GM12878 (cell line): ENCODE data around the gene CLK2. TPM values are rescaled to one million over a fixed set of nuclear protein-coding genes. Genes with fewer than 3 reads are reported as not detected.

ENCODE experiments used
- BHLHE40 ChIP-seq, 2 experiments: fragments of 450-650 bp in 1 of 2; IDR thresholded peaks; 2 replicates each; pipeline ENCODE4 v1.6.1; 2011 to 2017; ENCODE audit warnings: low read depth in 2 of 2, borderline replicate concordance in 1 of 2, improper control_type of control experiment in 1 of 2, low read length in 1 of 2, mild to moderate bottlenecking in 1 of 2
- CBFB ChIP-seq: IDR thresholded peaks from 2 replicates; pipeline ENCODE4 v1.6.1; 2016; ENCODE audit warnings: antibody characterized with exemption, low read depth
- CHD2 ChIP-seq: IDR thresholded peaks from 2 replicates; pipeline ENCODE4 v1.6.1; 2011; ENCODE audit warnings: low read depth, low read length, improper control_type of control experiment, borderline replicate concordance
- CREB1 ChIP-seq: IDR thresholded peaks from 2 replicates; pipeline ENCODE4 v1.6.1; 2012; ENCODE audit warnings: low read depth, mild to moderate bottlenecking, inconsistent platforms
- EGR1 ChIP-seq, 2 experiments: IDR thresholded peaks; 1 replicate in 1 of 2; 2 replicates in 1 of 2; pipeline ENCODE4 v1.6.1; 2011 to 2012; ENCODE audit warnings: low read depth in 2 of 2, low read length in 2 of 2, borderline replicate concordance in 1 of 2, mild to moderate bottlenecking in 1 of 2, moderate library complexity in 1 of 2
- FOS ChIP-seq: IDR thresholded peaks from 3 replicates; pipeline ENCODE4 v1.6.1; 2011; ENCODE audit warnings: borderline replicate concordance; ENCODE audit not compliant: insufficient read length; ENCODE audit errors: extremely low read depth
- GABPA ChIP-seq: IDR thresholded peaks from 2 replicates; pipeline ENCODE4 v1.6.1; 2014; ENCODE audit warnings: antibody characterized with exemption, low read depth, mild to moderate bottlenecking, inconsistent platforms
- HDAC2 ChIP-seq: fragments of 200-600 bp; sonication (generic); IDR thresholded peaks from 2 replicates; pipeline ENCODE4 v1.6.1; 2017
- HDAC6 ChIP-seq: fragments of 200-600 bp; sonication (generic); IDR thresholded peaks from one replicate; pipeline ENCODE4 v1.8.0; 2017; ENCODE audit warnings: antibody characterized with exemption; ENCODE audit not compliant: unreplicated experiment
- IKZF1 ChIP-seq: fragments of 450-650 bp; conservative IDR thresholded peaks from 2 replicates; pipeline ENCODE4 v1.6.1; 2017; ENCODE audit warnings: antibody characterized with exemption, mild to moderate bottlenecking
- NFIC ChIP-seq: IDR thresholded peaks from 2 replicates; pipeline ENCODE4 v1.6.1; 2012; ENCODE audit warnings: low read depth, mild to moderate bottlenecking, inconsistent platforms, low read length, moderate library complexity
- POLR2AphosphoS5 ChIP-seq: IDR thresholded peaks from 2 replicates; pipeline ENCODE4 v1.6.1; 2011; ENCODE audit warnings: mild to moderate bottlenecking, low read length, inconsistent platforms
- RAD51 ChIP-seq: fragments of 450-650 bp; IDR thresholded peaks from 2 replicates; pipeline ENCODE4 v1.6.1; 2016; ENCODE audit warnings: moderate library complexity, mild to moderate bottlenecking, inconsistent platforms
- RCOR1 ChIP-seq: conservative IDR thresholded peaks from 2 replicates; pipeline ENCODE4 v1.6.1; 2012; ENCODE audit warnings: low read depth, low read length, improper control_type of control experiment
- RFX5 ChIP-seq: IDR thresholded peaks from 2 replicates; pipeline ENCODE4 v1.6.1; 2011; ENCODE audit warnings: low read depth, low read length, improper control_type of control experiment
- SIX5 ChIP-seq: IDR thresholded peaks from 2 replicates; pipeline ENCODE4 v1.6.1; 2011; ENCODE audit warnings: mild to moderate bottlenecking, low read depth, low read length, moderate library complexity; ENCODE audit not compliant: severe bottlenecking
- SKIL ChIP-seq: fragments of 450-650 bp; IDR thresholded peaks from 2 replicates; pipeline ENCODE4 v1.6.1; 2017; ENCODE audit warnings: mild to moderate bottlenecking, low read depth, inconsistent platforms; ENCODE audit not compliant: poor library complexity, severe bottlenecking
- SMARCA5 ChIP-seq: fragments of 450-650 bp; IDR thresholded peaks from 2 replicates; pipeline ENCODE4 v1.6.1; 2017; ENCODE audit warnings: mild to moderate bottlenecking
- SP1 ChIP-seq: IDR thresholded peaks from one replicate; pipeline ENCODE4 v1.6.1; 2011; ENCODE audit warnings: low read depth, low read length
- SUPT20H ChIP-seq: IDR thresholded peaks from 2 replicates; pipeline ENCODE4 v1.6.1; 2011; ENCODE audit warnings: low read depth, mild to moderate bottlenecking, low read length, moderate library complexity, borderline replicate concordance; ENCODE audit not compliant: control insufficient read depth
- TAF1 ChIP-seq: IDR thresholded peaks from 2 replicates; pipeline ENCODE4 v1.6.1; 2011; ENCODE audit warnings: mild to moderate bottlenecking, low read depth, low read length, borderline replicate concordance
- YBX1 ChIP-seq: fragments of 450-650 bp; IDR thresholded peaks from 2 replicates; pipeline ENCODE4 v1.6.1; 2016; ENCODE audit warnings: antibody characterized with exemption
- ZBED1 ChIP-seq: IDR thresholded peaks from 2 replicates; pipeline ENCODE4 v1.6.1; 2016; ENCODE audit warnings: borderline replicate concordance
- polyA plus RNA-seq, 11 experiments: library from polyadenylated mRNA; depleted of rRNA in 4 of 11; unstranded in 6 of 11; stranded (reverse) in 5 of 11; fragments of >200 nt; fragmentation: Nextera tagmentation in 4 of 11; fragmentation: Illumina TruSeq in 1 of 11; extraction: Ambion mirVana in 4 of 11; extraction: Trizol in 1 of 11; gene quantifications; 1 replicate in 1 of 11; 2 replicates in 10 of 11; pipeline versions ENCODE4 v1.2.1 to v1.2.3, GENCODE V29; 2011 to 2016; ENCODE audit warnings: inconsistent platforms in 2 of 11, missing spikeins in 2 of 11, low read depth in 1 of 11
- total RNA-seq, 4 experiments: library from RNA; depleted of rRNA in 3 of 4; stranded (reverse); fragments of >200 nt in 3 of 4; fragmentation: Illumina TruSeq in 1 of 4; extraction: Trizol in 1 of 4; gene quantifications; 2 replicates each; pipeline versions ENCODE4 v1.2.1 to v1.2.3, GENCODE V29; 2013 to 2021
- TF ChIP-seq, protein P1 (sequence below): IDR thresholded peaks from 2 replicates; pipeline ENCODE4 v1.6.1; 2012; ENCODE audit warnings: low read depth, low read length, improper control_type of control experiment
- TF ChIP-seq, protein P2 (sequence below): IDR thresholded peaks from 2 replicates; pipeline ENCODE4 v1.6.1; 2011; ENCODE audit warnings: mild to moderate bottlenecking, low read depth, low read length, moderate library complexity; ENCODE audit not compliant: insufficient replicate concordance
- TF ChIP-seq, protein P3 (sequence below): fragments of 450-650 bp; IDR thresholded peaks from 2 replicates; pipeline ENCODE4 v1.6.1; 2014; ENCODE audit warnings: mild to moderate bottlenecking

The CLK2 gene
- total and polyA plus RNA-seq, 10 of the 15 experiments (the other 5 are each of a cell fraction or from before 2014, with no cell fraction given) = 11.1 to 83.7 (median 36.7) TPM

DNA sequence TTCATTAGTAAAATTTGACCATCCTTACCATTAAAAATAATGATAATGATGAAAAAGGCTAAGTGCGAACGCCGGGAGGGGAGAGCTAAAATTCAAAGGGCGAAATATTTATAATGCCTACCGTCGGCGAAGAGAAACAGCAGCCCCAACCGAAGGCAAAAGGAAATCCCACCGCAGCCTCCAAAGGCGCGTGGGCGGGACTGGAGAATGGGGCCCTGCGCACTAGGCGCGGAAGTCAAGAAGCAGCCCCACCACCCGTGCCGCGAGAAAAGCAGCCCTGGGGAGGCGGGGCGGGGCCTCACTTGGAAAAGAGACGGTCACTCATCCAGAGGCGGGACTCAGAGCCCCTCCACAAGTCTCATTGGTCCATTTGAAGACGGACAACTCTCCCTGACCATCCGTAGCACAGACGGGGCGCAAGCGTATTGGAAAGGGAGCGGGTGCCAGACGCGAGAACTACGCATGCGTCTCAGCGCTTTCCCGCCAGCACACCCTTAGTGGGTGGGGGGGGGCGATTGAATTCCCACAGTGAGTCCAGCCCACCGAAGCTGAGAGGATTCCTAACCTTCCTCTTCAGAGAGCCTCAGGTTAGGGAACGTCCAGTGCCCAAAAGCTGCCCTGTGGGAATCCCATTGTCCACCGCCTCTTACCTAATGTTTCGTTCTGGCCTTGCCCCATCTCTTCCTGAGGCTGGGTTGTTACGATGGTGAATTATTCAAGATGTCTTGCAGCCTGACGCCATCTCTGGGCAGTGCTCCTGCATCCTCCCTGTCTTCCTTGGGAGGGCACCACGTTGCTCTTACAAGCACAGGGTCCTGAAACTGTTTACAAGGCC, 45.8 kb downstream of the CLK2 start (continued):
- TF ChIP-seq SIX5 (no peak), CREB1 (peak; percentile 46; the same call in 1 of the 2 replicates), ZBED1 (peak; percentile 63; the same call in 1 of the 2 replicates), HDAC6 (no peak), TAF1 (peak; percentile 80), SUPT20H (no peak), RCOR1 (no peak), SP1 (peak; percentile 97), GABPA (no peak), IKZF1 (peak; percentile 83), POLR2AphosphoS5 (peak; percentile 85), EGR1 (IDR thresholded peaks at IDR 0.05; ENCODE audit: borderline replicate concordance in 1 of 2, low read depth in 2 of 2, low read length in 2 of 2) (peak; percentile 31 to 98), YBX1 (no peak), RAD51 (peak; percentile 48; the same call in 1 of the 2 replicates), SMARCA5 (no peak), FOS (peak; percentile 65), CHD2 (peak; percentile 92), RFX5 (no peak), BHLHE40 (IDR thresholded peaks at IDR 0.05; ENCODE audit: borderline replicate concordance in 1 of 2, low read depth in 2 of 2, low read length in 1 of 2) (peak; percentile 86 to 93), SKIL (peak; percentile 15), NFIC (peak; percentile 20; the same call in 1 of the 2 replicates), HDAC2 (no peak), CBFB (peak; percentile 68)
- TF ChIP-seq, protein P1, sequence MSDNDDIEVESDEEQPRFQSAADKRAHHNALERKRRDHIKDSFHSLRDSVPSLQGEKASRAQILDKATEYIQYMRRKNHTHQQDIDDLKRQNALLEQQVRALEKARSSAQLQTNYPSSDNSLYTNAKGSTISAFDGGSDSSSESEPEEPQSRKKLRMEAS = no peak
- TF ChIP-seq, protein P2, sequence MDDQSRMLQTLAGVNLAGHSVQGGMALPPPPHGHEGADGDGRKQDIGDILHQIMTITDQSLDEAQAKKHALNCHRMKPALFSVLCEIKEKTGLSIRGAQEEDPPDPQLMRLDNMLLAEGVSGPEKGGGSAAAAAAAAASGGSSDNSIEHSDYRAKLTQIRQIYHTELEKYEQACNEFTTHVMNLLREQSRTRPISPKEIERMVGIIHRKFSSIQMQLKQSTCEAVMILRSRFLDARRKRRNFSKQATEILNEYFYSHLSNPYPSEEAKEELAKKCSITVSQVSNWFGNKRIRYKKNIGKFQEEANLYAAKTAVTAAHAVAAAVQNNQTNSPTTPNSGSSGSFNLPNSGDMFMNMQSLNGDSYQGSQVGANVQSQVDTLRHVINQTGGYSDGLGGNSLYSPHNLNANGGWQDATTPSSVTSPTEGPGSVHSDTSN = peak; percentile 96
- TF ChIP-seq, protein P3, sequence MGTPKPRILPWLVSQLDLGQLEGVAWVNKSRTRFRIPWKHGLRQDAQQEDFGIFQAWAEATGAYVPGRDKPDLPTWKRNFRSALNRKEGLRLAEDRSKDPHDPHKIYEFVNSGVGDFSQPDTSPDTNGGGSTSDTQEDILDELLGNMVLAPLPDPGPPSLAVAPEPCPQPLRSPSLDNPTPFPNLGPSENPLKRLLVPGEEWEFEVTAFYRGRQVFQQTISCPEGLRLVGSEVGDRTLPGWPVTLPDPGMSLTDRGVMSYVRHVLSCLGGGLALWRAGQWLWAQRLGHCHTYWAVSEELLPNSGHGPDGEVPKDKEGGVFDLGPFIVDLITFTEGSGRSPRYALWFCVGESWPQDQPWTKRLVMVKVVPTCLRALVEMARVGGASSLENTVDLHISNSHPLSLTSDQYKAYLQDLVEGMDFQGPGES = peak; percentile 88
